Globus pallidus (tissue), 1 donor: ENCODE results near the gene F2.
"Not testable (repeated sequence)": the region's sequence is repeated elsewhere in the genome, so short reads cannot be mapped to it uniquely, and the experiment has no call there.

Experiments used
- DNase-seq: peaks from one replicate; pipeline ENCODE4 v3.0.0-alpha.2; 2015; ENCODE audit warnings: low spot score

F2 gene

GRCh38 chr11:46719048-46719542 lies at the start of gene F2:
F2 (plus strand) TSS chr11:46719213; CDS start chr11:46719236, 23 bp downstream.
- no peak for DNase-seq

DNA sequence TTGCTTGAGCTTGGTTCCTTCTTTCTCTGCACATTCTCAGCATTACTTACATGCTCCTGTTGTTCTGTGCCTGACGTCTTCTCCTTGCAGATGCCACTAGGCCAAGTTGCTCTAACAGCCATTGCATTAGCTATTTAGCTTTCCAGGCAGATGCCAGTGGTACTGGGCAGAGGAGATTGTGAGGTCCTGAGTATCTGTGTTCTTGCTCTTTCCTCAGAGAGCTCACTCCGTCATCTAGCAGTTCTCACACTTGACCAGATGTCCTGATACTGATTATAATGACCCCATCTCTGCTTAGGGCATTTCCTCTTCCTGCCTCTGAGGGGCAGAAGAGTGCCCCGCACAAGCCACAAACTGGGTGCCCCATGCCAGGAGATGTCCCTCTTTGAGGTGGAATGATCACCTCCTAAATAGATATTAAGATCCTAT lies 49.3 kb upstream of the F2 start:
- DNase-seq = no peak

- not testable (repeated sequence) for DNase-seq
These were observed 48.5 kb upstream of the F2 start for GRCh38 chr11:46670521-46670920.

- DNase-seq = no peak
These were observed 47.1 kb upstream of the F2 start for GRCh38 chr11:46671958-46672315.

DNA sequence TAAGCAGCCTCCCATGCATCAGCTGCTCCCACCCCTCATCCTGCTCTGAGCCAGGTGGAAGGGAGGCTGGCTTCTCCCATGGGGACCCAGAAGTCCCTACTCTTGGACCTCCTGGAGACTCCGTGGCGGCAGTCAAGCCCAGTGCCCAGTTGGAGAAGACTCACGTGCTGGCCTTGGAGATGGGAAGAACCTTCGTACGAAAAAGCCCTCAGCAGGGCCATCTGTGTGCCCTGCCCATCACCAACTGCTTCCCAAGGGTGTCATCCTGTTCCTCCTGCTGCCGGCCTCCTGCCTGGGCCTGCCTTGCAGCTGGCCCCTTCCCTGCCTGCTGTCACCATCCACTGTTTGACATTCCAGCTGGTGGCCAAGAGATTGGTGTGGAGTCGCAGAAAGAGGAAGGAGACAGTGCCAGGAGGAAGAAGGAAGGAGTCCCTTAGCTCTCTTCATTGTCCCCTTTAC lies 46.6 kb upstream of the F2 start:
- no peak for DNase-seq

- DNase-seq = no peak
These were observed 45.1 kb upstream of the F2 start for GRCh38 chr11:46673713-46674462.

DNA sequence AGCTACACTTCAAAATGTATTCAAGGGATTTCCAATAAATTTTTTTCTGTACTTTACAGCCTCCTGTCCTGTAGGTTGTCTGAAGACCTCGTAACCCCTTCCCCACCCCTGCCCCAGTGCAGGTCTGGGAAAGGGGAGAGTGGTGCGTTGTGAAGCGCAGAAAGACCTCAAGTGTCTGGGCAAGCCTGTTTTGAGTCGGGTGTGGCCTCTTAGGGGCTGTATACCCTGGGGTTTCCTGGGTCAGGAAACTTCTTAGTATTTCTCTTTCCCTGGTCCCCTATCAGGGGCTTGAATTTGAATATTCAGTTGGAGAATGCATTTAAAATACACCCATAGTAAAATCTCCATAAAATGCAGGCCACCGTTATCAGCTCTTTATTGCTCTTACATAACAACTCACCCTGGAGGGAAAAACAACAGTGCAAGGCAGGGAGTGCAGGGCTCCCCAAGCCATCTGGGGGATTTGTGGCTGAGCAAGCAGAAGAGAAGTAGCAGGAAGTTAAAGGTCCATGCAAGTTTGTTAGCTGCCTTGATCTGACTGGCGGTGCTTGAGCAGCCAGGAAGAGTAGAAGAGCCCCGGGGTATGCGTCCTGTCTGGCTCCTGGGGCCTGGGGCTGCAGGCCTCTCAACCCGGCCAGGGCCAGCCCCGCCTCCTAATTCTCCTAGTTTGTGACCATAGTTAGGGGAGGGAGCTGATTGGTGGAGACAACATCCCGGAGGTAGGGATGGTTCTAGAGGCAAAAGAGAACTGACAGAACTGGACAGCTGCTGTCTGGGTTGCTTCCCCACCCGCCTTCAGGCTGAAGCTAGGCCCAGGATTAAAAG lies 44.3 kb upstream of the F2 start:
- DNase-seq = no peak

GRCh38 chr11:46675288-46675851 lies 43.6 kb upstream of the F2 start:
- peak; percentile 70 for DNase-seq

- DNase-seq = no peak
These were observed 43.1 kb upstream of the F2 start for GRCh38 chr11:46675949-46676348.

DNA sequence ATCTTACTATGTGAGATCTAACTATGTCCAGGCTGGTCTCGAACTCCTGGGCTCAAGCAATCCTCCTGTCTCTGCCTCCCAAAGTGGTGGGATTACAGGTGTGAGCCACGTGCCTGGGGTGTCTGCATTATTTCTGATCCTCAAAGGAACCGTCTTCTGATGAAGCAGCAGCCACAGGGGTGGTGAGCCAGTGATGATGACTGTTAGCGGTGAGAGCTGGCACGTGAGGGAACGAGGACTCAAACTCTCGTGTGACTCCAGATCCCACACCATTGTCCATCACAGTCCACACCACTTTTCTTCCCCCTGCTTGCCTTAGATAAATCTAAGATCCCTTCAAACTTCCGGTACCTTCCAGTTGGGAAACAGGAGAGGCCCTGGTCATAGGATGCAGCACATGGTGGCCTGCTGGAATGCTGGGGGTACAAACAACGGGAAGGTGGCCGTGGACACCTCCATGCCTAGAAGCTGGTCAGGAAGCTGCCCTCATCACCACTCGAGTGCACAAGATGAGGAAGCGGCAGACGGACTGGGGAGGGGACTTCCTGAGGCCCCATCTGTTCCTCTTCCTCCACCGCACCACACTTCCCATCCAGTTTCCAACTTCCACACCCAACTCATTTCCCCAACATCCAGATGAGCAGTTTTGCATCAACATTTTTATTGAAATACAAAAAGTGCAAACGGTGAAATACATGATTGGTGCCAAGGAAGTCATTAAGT lies 42.4 kb upstream of the F2 start:
- DNase-seq = no peak

DNA sequence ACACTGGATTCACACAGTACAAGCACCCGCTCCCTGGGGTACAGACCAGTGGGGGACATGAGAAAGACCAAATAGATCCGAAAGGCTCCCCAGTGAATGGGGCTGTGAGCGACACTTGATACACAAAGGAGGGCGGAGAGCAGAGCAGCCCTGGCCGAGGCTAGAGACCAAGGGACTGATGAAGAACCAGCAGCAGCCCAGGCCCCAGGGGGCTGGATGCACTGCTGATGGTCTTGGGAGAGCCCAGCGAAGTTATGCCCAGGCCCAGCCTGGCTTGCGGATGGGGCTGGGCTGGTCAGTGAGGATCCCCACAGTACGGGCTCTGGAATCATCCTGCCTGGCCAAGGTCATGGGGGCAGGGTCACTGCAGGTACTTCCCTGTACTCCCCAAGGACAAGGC lies 41.8 kb upstream of the F2 start:
- DNase-seq = no peak

- DNase-seq = no peak
These were observed 40.8 kb upstream of the F2 start for GRCh38 chr11:46677991-46678740.

- DNase-seq = no peak
These were observed 40.3 kb upstream of the F2 start for GRCh38 chr11:46678741-46679130.

GRCh38 chr11:46679241-46680163 lies 39.5 kb upstream of the F2 start:
- no peak for DNase-seq

- no peak for DNase-seq
These were observed 38.8 kb upstream of the F2 start for GRCh38 chr11:46680164-46680760.

GRCh38 chr11:46680815-46681214 lies 38.2 kb upstream of the F2 start:
- no peak for DNase-seq

GRCh38 chr11:46681814-46682213 lies 37.2 kb upstream of the F2 start:
- DNase-seq = no peak

DNA sequence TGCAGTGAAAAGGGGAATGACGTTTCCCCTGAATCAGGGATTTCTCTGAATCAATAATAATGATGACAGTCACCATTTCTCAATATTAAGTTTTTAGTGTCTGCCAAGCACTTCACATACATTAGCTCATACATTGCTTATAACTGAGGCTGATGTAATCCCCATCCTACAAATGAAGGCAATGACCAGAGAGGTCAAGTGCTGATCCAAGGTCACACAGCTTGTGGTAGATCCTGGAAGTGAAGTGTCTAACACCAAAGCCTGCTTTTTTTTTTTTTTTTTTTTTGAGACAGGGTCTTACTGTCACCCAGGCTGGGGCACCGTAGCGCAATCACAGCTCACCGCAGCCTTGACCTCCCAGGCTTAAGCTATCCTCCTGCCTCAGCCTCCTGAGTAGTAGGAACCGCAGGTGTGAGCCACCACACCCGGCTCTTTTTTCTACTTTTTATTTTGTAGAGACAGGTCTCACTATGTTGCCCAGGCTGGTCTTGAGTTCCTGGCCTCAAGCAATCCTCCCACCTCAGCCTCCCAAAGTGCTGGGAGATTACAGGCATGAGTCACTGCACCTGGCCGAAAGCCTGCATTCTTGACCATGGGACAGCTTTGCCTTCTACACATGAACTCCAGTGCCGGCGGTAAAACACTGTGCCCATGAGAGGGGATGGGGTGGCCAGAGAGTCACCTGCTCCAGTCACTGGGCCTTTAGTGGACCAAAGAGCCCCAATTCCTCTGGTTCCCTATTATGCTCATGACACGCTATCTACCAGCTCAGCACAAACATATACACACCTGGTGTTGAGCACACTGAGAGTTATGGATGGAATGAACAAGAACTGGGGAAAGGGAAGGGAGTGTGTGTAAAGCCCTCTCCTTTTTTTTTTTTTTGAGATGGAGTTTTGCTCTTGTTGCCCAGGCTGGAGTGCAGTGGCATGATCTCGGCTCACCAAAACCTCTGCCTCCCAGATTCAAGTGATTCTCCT lies 36.0 kb upstream of the F2 start:
- DNase-seq = no peak

- no peak for DNase-seq
These were observed 34.6 kb upstream of the F2 start for GRCh38 chr11:46684367-46684766.
